C4-2B (cell line): ENCODE results near the gene WASHC4.

Experiments
- H3K27ac ChIP-seq: fragments of 450-650 bp; 2 replicates; pipeline ENCODE4 v1.5.1; 2017
- CTCF ChIP-seq: fragments of 450-650 bp; conservative IDR thresholded peaks from 2 replicates; pipeline ENCODE4 v1.5.1; 2017; ENCODE audit warnings: mild to moderate bottlenecking
- ZFX ChIP-seq: fragments of 450-650 bp; IDR thresholded peaks from 2 replicates; pipeline ENCODE4 v1.6.1; 2017

WASHC4 gene

GRCh38 chr12:105142259-105142658, 34.7 kb downstream of the WASHC4 start:
- no peak for TF ChIP-seq CTCF
- no peak for TF ChIP-seq ZFX
- H3K27ac ChIP-seq: no peak overlapping the region

GRCh38 chr12:105156260-105156659, 48.7 kb downstream of the WASHC4 start:
- TF ChIP-seq ZFX (no peak), CTCF (no peak)
- H3K27ac ChIP-seq: no peak overlapping the region

- no peak overlapping the region for H3K27ac ChIP-seq
- no peak for TF ChIP-seq ZFX
- no peak for TF ChIP-seq CTCF
Observed at GRCh38 chr12:105157606-105158005, 50.1 kb downstream of the WASHC4 start.

GRCh38 chr12:105158876-105159275, 51.3 kb downstream of the WASHC4 start:
- no peak overlapping the region for H3K27ac ChIP-seq
- TF ChIP-seq ZFX (no peak), CTCF (no peak)

- TF ChIP-seq CTCF (no peak), ZFX (no peak)
- H3K27ac ChIP-seq: no peak overlapping the region
Observed at GRCh38 chr12:105162174-105162573, 54.6 kb downstream of the WASHC4 start.

GRCh38 chr12:105164068-105164467, 56.5 kb downstream of the WASHC4 start:
- H3K27ac ChIP-seq: no peak overlapping the region
- no peak for TF ChIP-seq CTCF
- no peak for TF ChIP-seq ZFX

- no peak for TF ChIP-seq ZFX
- TF ChIP-seq CTCF: no peak
- no peak overlapping the region for H3K27ac ChIP-seq
Observed at GRCh38 chr12:105166736-105167135, 59.2 kb downstream of the WASHC4 start.
